IPS DF 4.7 (cell line): ENCODE measurements around the gene PRKCA.
A peak's percentile ranks its signal among the peaks of the same experiment; 100 is the strongest.
"Not testable (repeated sequence)": the region's sequence is repeated elsewhere in the genome, so short reads cannot be mapped to it uniquely, and the experiment has no call there.

Experiments
- DNase-seq: peaks from one replicate; pipeline ENCODE4 v3.0.0-alpha.2; 2013; ENCODE audit warnings: low spot score; ENCODE audit errors: extremely low read depth

The PRKCA gene

DNA sequence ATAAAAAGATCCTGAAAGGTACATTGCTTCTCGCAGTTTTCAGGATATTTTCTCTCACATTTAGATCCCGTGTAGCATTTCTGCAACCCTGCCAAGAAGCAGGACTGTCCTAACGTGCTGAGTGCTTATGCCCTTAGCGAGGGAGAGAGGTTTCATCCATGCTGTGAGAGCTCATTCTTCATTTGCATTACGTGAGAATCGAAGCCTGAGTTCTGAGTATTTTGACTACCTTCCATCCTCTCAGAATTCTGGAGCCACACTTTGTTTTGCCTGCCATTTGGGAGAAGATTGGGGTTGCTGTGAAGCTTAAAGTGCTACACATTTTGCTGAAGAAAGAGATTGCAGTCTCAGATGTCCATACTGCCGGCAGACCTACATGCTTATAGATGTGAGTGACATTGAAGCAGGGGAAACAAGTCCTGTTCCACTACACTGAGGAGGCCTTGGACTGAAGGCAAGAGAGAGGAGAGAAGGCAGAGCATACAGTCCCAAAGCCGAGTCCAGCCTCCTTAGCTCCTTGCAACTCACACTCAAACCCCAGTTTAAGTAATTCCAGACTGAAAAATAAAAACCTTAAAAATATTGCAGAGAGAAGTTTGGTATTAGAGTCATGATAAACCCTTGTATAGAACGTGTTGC lies 183.0 kb downstream of the PRKCA start:
- DNase-seq: no peak

DNA sequence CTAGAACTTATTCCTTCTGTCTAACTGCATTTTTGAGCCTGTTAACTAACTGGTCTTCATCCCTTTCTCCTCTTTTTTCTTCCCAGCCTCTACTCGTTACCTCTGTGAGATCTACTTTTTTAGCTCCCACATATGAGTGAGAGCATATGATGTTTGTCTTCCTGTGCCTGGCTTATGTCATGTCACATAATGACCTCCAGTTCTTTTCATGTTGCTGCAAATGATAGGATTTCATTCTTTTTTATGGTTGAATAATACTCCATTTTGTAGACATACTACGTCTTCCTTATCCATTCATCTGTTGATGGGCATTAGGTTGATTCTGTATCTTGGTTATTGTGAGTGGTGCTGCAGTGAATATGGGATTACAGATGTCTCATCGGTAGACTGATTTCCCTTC lies 184.7 kb downstream of the PRKCA start:
- DNase-seq: no peak

DNA sequence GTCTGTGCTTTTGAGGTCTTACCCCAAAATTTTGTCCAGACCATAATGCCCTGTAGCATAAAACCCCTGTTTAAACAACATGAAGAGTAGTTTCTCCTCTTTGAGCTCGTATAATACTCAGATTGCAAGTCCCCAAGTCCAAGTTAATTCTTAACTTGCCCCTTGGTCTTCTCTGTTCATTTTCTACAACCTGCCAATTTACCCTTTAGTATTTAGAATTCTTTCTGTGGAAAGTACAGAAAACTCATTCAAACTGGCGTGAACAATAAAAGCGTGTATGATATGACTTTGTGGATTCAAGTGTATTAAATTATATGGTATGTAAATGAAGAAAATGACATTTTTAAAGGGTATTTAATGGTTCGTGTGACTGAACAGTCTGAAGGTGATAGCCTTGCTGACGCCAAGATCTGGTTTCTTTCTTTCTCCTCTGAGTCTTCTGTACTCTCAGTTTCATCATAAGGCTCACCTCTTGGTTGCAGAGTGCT lies 185.6 kb downstream of the PRKCA start:
- DNase-seq: no peak

DNA sequence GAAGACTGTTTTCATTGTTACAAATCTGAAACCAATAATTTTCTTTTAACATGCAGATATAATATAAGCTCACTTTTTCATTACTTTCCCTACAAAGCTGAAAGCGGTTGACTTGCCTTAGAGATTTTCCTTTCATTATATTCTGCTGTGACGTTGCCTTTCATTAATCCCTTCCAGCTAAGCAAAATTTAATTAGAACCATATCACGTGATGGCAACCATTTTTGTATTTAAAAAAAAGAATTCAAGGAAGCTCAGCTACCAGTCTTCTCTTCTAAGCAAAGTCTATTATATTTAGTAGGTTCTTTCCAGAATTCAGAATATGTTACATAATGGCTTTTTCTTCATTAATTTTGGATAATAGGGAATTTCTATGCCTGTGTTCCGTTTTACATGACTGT lies 186.5 kb downstream of the PRKCA start:
- no peak for DNase-seq

DNA sequence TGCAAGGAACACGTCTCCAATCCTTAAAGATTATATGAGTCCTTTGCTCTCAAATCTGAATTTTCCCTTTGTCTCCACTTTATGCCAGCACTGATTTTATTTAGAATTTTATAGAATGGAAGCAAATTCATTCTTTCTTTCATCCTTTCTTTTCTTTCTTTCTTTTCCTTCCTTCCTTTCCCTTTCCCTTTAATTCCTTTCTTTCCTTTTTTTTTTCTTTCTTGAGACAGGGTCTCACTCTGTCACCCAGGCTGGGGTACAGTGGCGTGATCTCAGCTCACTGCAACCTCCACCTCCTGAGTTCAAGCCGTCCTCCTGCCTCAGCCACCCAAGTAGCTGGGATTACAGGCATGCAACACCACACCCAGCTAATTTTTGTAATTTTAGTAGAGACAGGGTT lies 187.2 kb downstream of the PRKCA start:
- not testable (repeated sequence) for DNase-seq

DNA sequence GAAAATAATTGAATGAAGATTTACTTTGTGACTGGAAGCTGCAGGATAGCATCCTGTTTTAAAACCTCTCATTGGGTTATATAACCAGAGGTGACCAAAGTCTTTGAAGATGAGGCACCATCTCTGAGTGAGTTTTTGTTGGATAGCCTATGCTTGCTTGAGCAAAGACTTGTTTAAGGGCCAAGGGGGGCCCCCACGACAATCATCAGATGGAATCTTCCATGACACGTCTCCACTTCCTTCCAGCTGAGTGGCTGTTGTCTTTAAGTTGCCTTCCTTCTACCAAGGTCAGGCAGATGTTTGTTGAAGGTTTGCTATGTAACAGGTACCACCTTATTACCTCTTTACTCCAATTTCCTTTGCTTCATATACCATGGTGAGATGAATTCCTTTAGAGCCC lies 188.8 kb downstream of the PRKCA start:
- no peak for DNase-seq

DNA sequence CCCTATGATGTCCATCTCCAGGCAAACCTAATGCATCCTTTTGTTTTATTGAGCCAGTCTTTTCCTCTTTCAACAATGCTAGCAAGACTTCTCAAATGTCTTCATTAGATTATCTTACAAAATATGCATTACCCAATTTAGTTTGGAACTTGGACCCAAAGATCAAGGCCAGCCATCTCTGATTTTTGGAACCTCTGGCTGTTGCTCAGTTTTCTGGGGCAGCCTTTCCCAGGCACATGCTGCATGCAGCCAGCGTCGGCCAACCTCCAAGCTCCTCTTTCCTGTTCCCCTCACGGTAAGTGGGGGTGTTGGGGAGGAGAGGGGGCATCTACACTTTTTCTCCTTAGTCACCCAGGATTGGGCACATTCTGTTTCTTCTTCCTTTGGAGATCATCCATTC lies 189.3 kb downstream of the PRKCA start:
- no peak for DNase-seq

DNA sequence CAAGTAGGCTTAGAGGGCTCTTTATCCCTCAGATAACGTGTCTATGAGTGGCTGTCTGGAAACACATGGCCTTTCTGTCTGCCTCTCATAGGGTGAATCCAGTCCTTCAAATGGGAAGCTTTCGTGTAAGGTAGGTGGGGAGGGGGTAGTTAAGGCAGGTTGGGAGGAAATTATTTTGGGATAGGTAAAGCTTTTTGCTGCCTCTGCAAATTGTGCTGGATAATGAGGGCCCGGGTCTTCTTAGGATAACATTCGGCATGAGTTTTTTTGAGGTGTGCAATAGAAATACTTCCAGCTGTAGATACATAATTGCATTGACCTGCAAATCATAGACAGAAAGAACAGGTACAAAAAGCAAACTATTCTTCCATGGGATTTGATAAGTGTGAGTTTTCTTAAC lies 189.7 kb downstream of the PRKCA start:
- DNase-seq: no peak

DNA sequence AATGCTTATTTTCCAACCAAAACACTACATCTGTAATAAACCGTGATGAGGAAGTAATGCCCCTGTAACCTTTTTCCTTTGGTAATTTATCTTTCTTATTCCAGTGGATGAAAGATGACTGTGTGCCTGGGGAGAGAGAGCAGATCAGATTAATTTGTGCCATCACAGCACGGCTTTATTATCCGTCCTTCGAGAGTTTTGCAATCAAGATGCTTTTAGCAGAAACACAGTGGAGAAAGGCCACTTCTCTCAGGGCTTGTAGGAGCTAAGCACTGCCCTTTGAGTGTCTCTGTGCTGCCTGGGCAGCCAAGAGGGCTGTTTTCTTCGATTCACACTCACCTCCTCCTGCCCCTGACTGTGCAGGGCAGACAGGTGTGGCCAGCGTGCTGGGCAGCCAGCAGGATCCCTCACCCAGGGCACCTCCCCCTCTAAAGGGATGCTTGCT lies 190.2 kb downstream of the PRKCA start:
- no peak for DNase-seq

DNA sequence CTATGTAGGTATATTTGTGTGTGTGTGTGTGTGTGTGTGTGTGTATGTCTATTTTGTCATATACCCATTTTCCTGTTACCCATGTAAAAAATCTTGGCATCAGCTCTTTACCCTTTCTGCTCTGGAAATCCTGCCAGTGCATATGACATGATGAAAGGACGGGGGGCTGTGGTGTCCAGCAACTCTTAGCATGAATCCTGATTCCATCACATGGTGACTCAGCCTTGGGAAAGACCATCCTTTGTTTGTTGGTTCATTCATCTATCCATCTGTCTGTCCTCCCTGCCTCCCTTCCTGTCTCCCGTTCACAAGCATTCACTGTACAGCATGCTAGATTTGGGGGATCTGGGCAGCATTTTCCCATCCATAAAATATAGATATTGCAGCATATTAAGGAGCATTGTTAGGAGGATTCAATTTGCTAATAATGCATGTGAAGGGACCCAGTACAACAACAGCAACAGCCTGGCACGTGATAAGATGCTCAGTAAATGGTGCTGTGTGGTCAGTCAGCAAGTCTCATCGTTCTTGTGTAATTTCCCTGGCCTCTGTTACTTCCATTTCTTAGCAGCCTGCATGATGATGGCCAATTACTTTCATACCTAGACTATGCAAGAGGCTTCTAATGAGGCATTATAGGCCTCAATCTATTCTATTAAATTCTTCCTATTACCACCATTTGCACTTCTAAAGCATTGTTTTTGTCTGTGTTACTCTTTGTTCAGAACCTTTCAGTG lies 191.0 kb downstream of the PRKCA start:
- no peak for DNase-seq

DNA sequence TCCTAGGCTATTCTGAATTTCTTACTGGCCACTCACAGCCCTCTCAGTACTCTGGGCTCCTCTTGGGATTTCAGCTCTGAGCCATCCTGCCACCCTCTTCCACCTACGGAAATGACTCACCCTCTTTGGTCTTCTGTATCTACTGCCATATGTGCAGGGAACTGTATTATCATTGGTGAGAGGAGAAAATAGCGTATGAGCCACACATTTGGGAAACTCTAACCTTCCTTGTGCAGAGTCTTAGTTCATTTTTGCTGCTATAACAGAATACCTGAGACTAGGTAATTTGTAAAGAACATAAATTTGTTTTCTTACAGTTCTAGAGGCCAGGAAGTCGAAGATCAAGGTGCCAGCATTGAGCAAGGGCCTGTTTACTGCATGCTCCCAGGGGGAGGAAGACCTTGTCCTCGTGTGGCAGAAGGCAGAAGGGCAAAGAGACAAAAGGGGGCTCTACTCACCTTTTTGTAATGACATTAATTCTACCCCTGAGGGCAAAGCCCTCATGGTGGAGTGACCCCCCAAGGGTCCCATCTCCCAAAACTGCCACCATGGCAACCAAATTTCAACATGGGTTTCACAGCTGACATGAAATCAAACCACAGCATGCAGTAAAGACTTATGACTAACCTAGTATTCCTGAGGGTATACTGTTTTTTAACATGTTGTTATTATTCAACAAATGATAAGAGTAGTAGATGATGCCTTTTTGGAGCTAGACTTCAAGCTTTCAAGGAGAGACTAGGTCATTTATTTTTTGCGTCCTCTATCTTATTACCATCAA lies 191.8 kb downstream of the PRKCA start:
- DNase-seq: peak; percentile 33

DNA sequence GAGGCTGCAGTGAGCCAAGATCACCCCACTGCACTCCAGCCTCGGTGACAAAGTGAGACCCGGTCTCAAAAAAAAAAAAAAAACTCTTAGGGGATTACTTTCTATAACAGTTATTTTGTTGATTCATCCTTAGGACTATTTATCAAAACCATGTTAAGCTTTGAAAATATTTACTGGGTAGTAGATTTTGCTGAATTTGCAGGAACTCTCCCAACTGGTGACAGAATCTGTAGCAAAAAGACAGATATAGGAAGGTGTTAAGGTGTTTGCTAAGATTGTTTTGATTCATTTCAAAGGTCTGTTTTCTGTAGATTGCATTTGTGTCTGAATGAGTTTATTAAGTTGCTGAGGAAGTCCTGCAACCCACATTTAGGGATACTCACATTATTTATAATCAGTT lies 192.6 kb downstream of the PRKCA start:
- no peak for DNase-seq

DNA sequence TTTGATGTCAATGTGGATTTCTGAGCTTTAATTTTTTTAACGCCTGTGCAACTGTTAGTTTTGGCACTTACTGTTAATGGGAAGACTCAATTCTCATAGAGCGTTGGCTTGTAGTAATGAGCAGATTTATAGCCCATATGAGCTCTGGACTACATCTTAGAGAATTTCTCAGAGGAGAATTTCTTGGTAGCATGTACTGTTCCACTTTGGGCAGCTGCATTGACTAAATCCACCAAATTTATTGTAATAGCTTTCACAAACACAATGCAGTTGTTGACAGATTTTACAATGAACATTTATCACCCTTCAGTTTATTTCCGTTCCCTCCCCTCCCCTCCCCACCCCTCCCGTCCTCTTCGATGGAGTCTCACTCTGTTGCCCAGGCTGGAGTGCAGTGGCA lies 193.9 kb downstream of the PRKCA start:
- DNase-seq: no peak

DNA sequence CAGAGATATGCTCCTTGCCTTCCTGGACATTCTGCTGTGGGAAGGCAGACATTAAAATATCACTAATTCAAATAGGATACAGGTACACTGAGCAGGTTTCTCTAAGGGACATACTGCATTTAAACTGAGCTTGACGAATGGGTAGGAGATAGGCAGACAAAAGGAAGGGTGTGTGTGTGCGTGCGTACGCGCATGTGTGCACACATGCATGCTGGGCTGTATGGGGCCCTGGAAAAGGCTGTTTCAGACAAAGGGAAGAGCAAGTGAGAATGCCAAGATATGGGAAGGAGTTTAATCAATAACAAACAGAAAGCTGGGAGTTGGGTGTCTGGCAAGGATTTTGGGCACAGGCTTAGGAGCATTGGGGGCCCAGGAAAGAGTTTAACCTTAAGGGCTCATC lies 196.2 kb downstream of the PRKCA start:
- DNase-seq: no peak

DNA sequence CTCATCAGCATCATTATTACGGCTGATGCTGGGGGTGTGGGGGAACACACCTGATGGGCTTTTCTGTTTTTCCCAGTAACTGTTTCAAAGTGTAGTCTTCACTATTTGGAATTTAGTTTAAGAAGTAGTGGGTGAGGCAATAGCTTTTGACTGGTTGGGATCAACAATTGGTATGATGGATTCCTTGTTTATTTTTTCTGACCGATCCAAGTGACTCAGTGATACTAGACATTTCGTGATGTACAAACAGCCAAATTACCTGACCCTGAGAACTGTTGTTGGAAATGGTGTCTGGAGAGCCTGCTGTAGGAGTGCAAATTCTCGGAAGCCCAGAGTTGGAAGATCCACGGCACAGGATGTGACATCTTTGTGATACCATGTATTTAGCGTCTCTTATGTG lies 204.2 kb downstream of the PRKCA start:
- DNase-seq: no peak

DNA sequence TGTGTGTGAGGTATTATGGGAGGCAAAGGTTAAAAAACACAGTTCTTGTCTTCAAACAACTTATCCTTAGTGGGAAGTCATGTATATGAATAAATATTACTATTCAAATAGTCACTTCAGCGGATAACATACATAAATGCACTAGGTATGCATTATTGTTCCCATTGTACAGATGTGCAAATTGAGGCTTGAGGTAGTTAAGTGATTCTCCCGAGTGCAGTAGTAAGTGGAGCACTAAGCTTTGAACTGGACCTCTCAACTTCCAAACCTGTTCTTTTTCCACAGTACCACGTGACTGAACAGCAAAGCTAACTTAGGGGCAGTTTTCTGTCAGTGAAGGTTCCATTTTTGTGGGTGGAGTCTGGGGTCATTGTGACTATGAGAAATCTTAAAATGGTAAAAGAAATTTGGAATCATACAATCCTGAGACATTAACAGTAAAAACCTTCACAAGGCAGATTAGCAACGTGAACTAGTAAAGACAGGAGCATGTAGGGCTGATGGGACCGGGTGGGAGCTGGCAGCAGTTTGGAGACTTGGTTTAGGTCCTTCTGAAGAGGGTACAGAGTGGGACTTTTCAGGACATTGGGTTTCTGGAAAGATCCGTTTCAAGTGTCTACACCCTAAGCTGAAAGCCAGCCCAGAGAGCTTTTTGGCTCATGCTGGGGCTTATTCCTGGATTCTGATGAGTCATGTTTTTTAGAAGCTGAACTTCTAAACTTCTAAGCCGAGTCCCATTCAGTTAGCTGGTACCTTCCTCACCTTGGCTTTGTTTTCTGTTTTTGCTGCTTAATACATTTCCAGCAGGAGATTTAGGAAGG lies 204.9 kb downstream of the PRKCA start:
- no peak for DNase-seq

DNA sequence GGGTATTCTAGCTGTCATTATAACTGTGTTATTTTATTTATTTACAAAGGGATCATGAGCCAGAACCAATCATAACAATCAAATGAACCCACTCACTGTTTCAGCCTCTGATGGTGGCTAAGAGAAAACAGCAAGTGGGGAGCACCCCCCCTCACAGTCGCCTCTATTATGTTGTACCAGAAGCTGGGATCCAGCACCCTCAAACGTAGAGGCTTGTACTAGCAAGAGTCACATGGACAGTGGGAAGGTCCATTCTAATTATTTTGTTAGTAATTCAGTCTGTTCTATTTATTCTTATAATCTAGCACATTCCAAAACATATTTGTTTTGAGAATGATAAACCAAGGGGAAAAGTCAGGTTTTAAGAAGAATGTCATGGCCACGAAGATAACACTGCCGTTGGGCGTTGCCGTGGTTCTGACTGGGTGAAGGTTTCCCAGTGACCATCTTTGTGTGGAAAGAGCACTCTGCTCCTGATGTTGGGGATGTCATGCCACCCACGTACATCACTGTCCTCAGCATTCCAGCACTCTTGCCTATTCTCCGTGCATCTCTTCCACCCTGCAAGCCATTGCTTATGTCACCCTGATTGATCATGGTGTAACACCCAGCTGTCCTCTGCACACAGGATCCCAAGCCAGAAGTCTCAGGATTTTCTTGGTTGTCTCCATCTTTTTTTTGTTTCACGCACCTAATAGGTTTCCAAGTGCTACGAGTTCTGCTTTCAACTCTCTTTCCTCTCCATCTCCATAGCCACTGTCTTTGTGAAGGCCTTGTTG lies 205.8 kb downstream of the PRKCA start:
- DNase-seq: no peak

DNA sequence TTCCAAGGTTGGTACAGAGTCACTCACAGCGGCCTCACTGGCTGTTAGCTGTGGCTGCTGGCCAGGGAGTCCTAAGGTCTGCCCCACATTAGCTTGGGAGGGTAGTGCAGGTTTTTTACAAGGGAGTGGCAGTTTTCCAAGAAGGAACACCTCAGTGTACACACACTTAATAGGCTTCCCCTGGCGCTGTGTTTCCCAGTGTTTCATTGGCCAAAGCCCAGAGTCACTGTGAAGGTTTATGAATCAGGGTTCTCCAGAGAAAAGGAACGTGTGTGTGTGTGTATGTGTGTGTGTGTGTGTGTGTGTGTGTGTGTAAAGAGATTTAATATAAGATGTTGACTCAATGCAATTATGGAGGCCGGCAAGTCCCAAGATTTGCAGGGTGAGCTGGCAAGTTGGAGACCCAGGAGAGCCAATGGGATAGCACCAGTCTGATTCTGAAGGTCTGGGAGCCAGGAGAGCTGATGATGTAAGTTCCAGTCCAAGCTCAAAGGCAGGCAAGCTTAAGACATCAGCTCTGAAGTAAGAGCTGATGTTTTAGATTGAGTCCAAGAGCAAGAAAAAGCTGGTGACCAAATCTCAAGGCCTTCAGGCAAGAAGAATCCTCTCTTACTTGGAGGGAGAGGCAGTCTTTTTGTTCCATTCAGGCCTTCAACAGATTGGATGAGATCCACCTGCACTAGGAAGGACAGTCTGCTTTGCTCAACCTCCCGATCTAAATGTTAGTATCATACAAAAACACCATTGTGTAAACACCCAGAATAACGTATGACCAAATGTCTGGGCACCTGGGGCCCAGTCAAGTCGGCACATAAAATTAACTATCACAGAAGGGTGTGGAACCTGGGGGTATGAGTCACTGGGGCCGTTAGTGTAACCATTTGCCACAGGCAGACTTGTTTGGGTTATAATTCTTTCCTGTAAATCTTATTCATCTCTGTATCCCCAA lies 206.8 kb downstream of the PRKCA start:
- DNase-seq: no peak

DNA sequence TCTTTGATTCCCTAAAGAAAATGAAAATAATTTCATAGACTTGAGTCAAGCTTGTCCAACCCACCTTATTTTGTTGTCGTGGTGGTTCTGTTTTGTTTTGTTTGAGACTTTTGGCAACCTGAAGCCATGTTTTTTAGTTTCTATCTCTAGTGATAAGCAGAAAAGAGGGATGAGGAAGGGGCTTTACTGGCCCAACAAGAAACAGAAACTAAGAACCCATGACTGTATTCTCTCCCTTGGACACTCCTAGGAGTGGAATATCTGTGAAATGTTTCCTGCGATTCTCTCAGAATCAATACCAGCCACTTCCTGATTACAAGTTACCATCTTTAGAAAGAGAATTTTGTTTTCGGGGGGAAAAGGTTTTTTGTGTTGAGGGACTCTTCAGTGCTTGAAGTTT lies 207.5 kb downstream of the PRKCA start:
- DNase-seq: no peak

DNA sequence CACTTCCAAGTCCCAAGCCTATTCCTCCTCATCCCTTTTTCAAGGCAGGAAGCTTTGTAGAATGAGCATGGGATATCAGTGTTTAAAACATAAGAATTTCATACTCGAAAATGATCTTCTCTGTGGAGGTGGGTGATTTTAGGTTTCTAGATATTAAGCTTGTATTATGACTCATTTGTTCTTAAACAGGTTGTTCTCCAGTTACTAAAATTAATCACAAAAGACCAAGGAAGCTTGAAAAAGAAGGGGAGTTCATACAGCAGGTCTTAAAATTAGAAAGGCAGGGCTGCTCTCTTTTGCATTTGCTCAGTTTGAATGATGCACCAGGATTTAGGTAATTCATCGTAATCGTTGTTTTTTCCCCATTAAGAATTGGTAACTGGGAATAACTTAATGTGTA lies 208.7 kb downstream of the PRKCA start:
- no peak for DNase-seq
